ENCODE measurements around the gene LUZP1. TPM values are rescaled to one million over a fixed set of nuclear protein-coding genes. Genes with fewer than 3 reads are reported as not detected.
A peak's percentile ranks its signal among the peaks of the same experiment; 100 is the strongest.

The LUZP1 gene
- total and polyA plus RNA-seq, 10 of the 15 experiments (the other 5 are each of a cell fraction or from before 2014, with no cell fraction given), result 11.3 to 28.2 (median 17.3) TPM

- TF ChIP-seq ASH2L (IDR thresholded peaks at IDR 0.05; ENCODE audit: borderline replicate concordance, low read depth) (no peak), FOS (IDR thresholded peaks at IDR 0.05; ENCODE audit: borderline replicate concordance, extremely low read depth, insufficient read length) (no peak), TAF1 (IDR thresholded peaks at IDR 0.05; ENCODE audit: borderline replicate concordance, low read depth, low read length) (no peak), GABPA (IDR thresholded peaks at IDR 0.05; ENCODE audit: low read depth) (no peak), EZH2 (IDR thresholded peaks at IDR 0.05; ENCODE audit: borderline replicate concordance, control insufficient read depth, low read depth, low read length) (no peak), RFX5 (IDR thresholded peaks at IDR 0.05; ENCODE audit: low read depth, low read length) (no peak), SUPT20H (IDR thresholded peaks at IDR 0.05; ENCODE audit: borderline replicate concordance, control insufficient read depth, low read depth, low read length) (no peak), ATF2 (IDR thresholded peaks at IDR 0.05; ENCODE audit: low read length) (no peak), PAX8 (IDR thresholded peaks at IDR 0.05) (no peak), KAT2A (conservative IDR thresholded peaks at IDR 0.05; ENCODE audit: control insufficient read depth, low read depth, low read length) (no peak), EED (IDR thresholded peaks at IDR 0.05; ENCODE audit: low read depth) (peak; percentile 53), NR2C2 (IDR thresholded peaks at IDR 0.05; ENCODE audit: borderline replicate concordance, control insufficient read depth, insufficient read length, low read depth) (no peak), PBX3 (IDR thresholded peaks at IDR 0.05; ENCODE audit: insufficient replicate concordance, low read depth, low read length) (no peak), IRF3 (IDR thresholded peaks at IDR 0.05) (peak; percentile 31; the same call in 1 of the 2 replicates), TARDBP (IDR thresholded peaks at IDR 0.05; ENCODE audit: borderline replicate concordance) (no peak), MYB (IDR thresholded peaks at IDR 0.05; ENCODE audit: borderline replicate concordance, low read depth, low read length) (no peak), USF2 (IDR thresholded peaks at IDR 0.05; ENCODE audit: borderline replicate concordance, low read depth, low read length) (no peak), NR2C1 (IDR thresholded peaks at IDR 0.05) (no peak), FOXK2 (IDR thresholded peaks at IDR 0.05) (no peak), ZZZ3 (IDR thresholded peaks at IDR 0.05; ENCODE audit: control insufficient read depth, insufficient read length, low read depth) (no peak), YBX1 (IDR thresholded peaks at IDR 0.05) (no peak), MTA2 (IDR thresholded peaks at IDR 0.05; ENCODE audit: low read depth) (no peak), E2F8 (IDR thresholded peaks at IDR 0.05; ENCODE audit: low read depth, partially characterized antibody) (no peak)
Observed at GRCh38 chr1:23177438-23178380, 9.1 kb upstream of the LUZP1 start (continued).

All from GM12878 (cell line).